H9 (cell line): ENCODE measurements around the gene RAB11FIP5. TPM values are rescaled to one million over a fixed set of nuclear protein-coding genes. Genes with fewer than 3 reads are reported as not detected.

Experiments used
- DNase-seq: peaks from one replicate; pipeline ENCODE4 v3.0.0-alpha.2; 2017
- H2AFZ ChIP-seq: one replicate; pipeline ENCODE4 v1.6.1; 2013; ENCODE audit warnings: mild to moderate bottlenecking, low read length, control low read depth, moderate library complexity
- H2AK5ac ChIP-seq: 2 replicates; pipeline ENCODE4 v1.6.1; 2013; ENCODE audit warnings: low read length, control low read depth, mixed read lengths; ENCODE audit not compliant: insufficient read length
- H2BK120ac ChIP-seq: one replicate; pipeline ENCODE4 v1.6.1; 2013; ENCODE audit warnings: low read depth, mild to moderate bottlenecking, low read length, control low read depth, inconsistent platforms; ENCODE audit not compliant: poor library complexity, severe bottlenecking
- H2BK12ac ChIP-seq: 2 replicates; pipeline ENCODE4 v1.6.1; 2013; ENCODE audit warnings: low read length, control low read depth, mixed read lengths, low read depth; ENCODE audit not compliant: insufficient read length
- H2BK15ac ChIP-seq: 2 replicates; pipeline ENCODE4 v1.6.1; 2013; ENCODE audit warnings: low read depth, low read length, control low read depth
- H2BK20ac ChIP-seq: one replicate; pipeline ENCODE4 v1.6.1; 2013; ENCODE audit warnings: low read depth, mild to moderate bottlenecking, low read length, control low read depth, inconsistent platforms; ENCODE audit not compliant: poor library complexity, severe bottlenecking
- H2BK5ac ChIP-seq: 2 replicates; pipeline ENCODE4 v1.6.1; 2013; ENCODE audit warnings: low read length, control low read depth, mixed read lengths; ENCODE audit not compliant: insufficient read length
- H3K14ac ChIP-seq: 2 replicates; pipeline ENCODE4 v1.6.1; 2013; ENCODE audit warnings: low read length, control low read depth; ENCODE audit not compliant: insufficient read depth
- H3K18ac ChIP-seq: 2 replicates; pipeline ENCODE4 v1.6.1; 2013; ENCODE audit warnings: low read depth, mild to moderate bottlenecking, mixed read lengths, low read length, control low read depth; ENCODE audit not compliant: insufficient read length
- H3K23ac ChIP-seq: 2 replicates; pipeline ENCODE4 v1.6.1; 2013; ENCODE audit warnings: low read length, control low read depth, mixed read lengths, low read depth; ENCODE audit not compliant: insufficient read length
- H3K23me2 ChIP-seq: 2 replicates; pipeline ENCODE4 v1.6.1; 2013; ENCODE audit warnings: low read depth, mild to moderate bottlenecking, mixed read lengths, low read length, control low read depth; ENCODE audit not compliant: insufficient read length, poor library complexity, severe bottlenecking
- H3K27ac ChIP-seq: 2 replicates; pipeline ENCODE4 v1.5.1; 2013; ENCODE audit warnings: low read length, control low read depth, mixed read lengths, low read depth; ENCODE audit not compliant: insufficient read length
- H3K27me3 ChIP-seq: 2 replicates; pipeline ENCODE4 v1.6.1; 2013; ENCODE audit warnings: low read length, control low read depth, inconsistent platforms; ENCODE audit not compliant: insufficient read depth
- H3K4ac ChIP-seq: 2 replicates; pipeline ENCODE4 v1.6.1; 2013; ENCODE audit warnings: low read depth, mild to moderate bottlenecking, control low read depth, inconsistent platforms, low read length, moderate library complexity
- H3K4me1 ChIP-seq: 2 replicates; pipeline ENCODE4 v1.6.1; 2013; ENCODE audit warnings: low read length, control low read depth, inconsistent platforms; ENCODE audit not compliant: insufficient read depth
- H3K4me2 ChIP-seq: 2 replicates; pipeline ENCODE4 v1.6.1; 2013; ENCODE audit warnings: low read length, control low read depth, mixed read lengths; ENCODE audit not compliant: insufficient read length, insufficient read depth
- H3K56ac ChIP-seq: 2 replicates; pipeline ENCODE4 v1.6.1; 2013; ENCODE audit warnings: low read depth, mild to moderate bottlenecking, mixed read lengths, low read length, control low read depth; ENCODE audit not compliant: insufficient read length
- H3K79me1 ChIP-seq: 2 replicates; pipeline ENCODE4 v1.6.1; 2013; ENCODE audit warnings: low read depth, mild to moderate bottlenecking, moderate library complexity, low read length, control low read depth, inconsistent platforms; ENCODE audit not compliant: insufficient read depth, poor library complexity, severe bottlenecking
- H3K79me2 ChIP-seq: 2 replicates; pipeline ENCODE4 v1.6.1; 2013; ENCODE audit warnings: low read length, control low read depth, inconsistent platforms; ENCODE audit not compliant: insufficient read depth
- H3K9ac ChIP-seq: 2 replicates; pipeline ENCODE4 v1.6.1; 2013; ENCODE audit warnings: low read length, control low read depth, mixed read lengths; ENCODE audit not compliant: insufficient read length; ENCODE audit errors: extremely low read depth
- H3K9me3 ChIP-seq: one replicate; pipeline ENCODE4 v1.6.1; 2013; ENCODE audit warnings: low read depth, low read length, inconsistent platforms; ENCODE audit not compliant: control insufficient read depth
- H3T11ph ChIP-seq: one replicate; pipeline ENCODE4 v1.6.1; 2013; ENCODE audit warnings: mild to moderate bottlenecking, low read length, control low read depth, inconsistent platforms
- H4K20me1 ChIP-seq: one replicate; pipeline ENCODE4 v1.6.1; 2013; ENCODE audit not compliant: control insufficient read depth, insufficient read length, insufficient read depth
- H4K5ac ChIP-seq: 2 replicates; pipeline ENCODE4 v1.6.1; 2013; ENCODE audit warnings: low read depth, mild to moderate bottlenecking, mixed read lengths, low read length, control low read depth; ENCODE audit not compliant: insufficient read length
- H4K8ac ChIP-seq: replicated peaks from 2 replicates; pipeline ENCODE4 v1.6.1; 2013; ENCODE audit warnings: low read length, control low read depth, mixed read lengths, low read depth; ENCODE audit not compliant: insufficient read length
- H4K91ac ChIP-seq: 2 replicates; pipeline ENCODE4 v1.6.1; 2013; ENCODE audit warnings: low read depth, mild to moderate bottlenecking, moderate library complexity, mixed read lengths, low read length, control low read depth; ENCODE audit not compliant: insufficient read length
- H3K27ac Mint-ChIP-seq, 3 experiments: 2 replicates in 2 of 3; 3 replicates in 1 of 3; pipeline ENCODE4 v1.8.0; 2020 to 2021; ENCODE audit warnings: mixed read lengths in 3 of 3, mild to moderate bottlenecking in 1 of 3, moderate library complexity in 1 of 3
- H3K27me3 Mint-ChIP-seq: 2 replicates; pipeline ENCODE4 v1.8.0; 2021; ENCODE audit warnings: low read depth, mild to moderate bottlenecking, moderate library complexity, mixed read lengths
- H3K36me3 Mint-ChIP-seq, 3 experiments: 2 replicates in 2 of 3; 3 replicates in 1 of 3; pipeline ENCODE4 v1.8.0; 2020 to 2021; ENCODE audit warnings: low read depth in 3 of 3, mixed read lengths in 3 of 3; ENCODE audit not compliant: insufficient read depth in 1 of 3
- H3K4me1 Mint-ChIP-seq, 2 experiments: 2 replicates each; pipeline ENCODE4 v1.8.0; 2020; ENCODE audit warnings: mixed read lengths in 2 of 2
- H3K4me3 Mint-ChIP-seq, 2 experiments: 2 replicates in 1 of 2; 3 replicates in 1 of 2; pipeline ENCODE4 v1.8.0; 2020 to 2021; ENCODE audit warnings: mild to moderate bottlenecking in 2 of 2, mixed read lengths in 2 of 2, moderate library complexity in 1 of 2
- H3K9me3 Mint-ChIP-seq, 2 experiments: 2 replicates in 1 of 2; 3 replicates in 1 of 2; pipeline ENCODE4 v1.8.0; 2020; ENCODE audit warnings: mild to moderate bottlenecking in 2 of 2, mixed read lengths in 2 of 2, moderate library complexity in 1 of 2
- CTCF ChIP-seq: fragments of 200-600 bp; sonication (generic); conservative IDR thresholded peaks from 3 replicates; pipeline ENCODE4 v1.8.0; 2021; ENCODE audit warnings: antibody characterized with exemption, mild to moderate bottlenecking
- WGBS: extraction: QIAGEN DNeasy Blood & Tissue Kit; methylation state at CpG from one replicate; pipeline ENCODE4 v1.1.7; 2013; ENCODE audit warnings: missing lambda C conversion rate, low lambda C conversion rate, mixed read lengths; ENCODE audit not compliant: insufficient read length; ENCODE audit errors: extremely low coverage; 5-methylcytosine and 5-hydroxymethylcytosine counted together
- total RNA-seq: library from RNA; stranded (reverse); gene quantifications from 2 replicates; pipeline ENCODE4 v1.2.1, GENCODE V29; 2021

The RAB11FIP5 gene
- total RNA-seq, 1 experiment from 2014 or later = 7.1 TPM

- peaks cover 6% of the 10 kb centered on the region for H3K27me3 Mint-ChIP-seq
- peak overlapping the region; percentile 9; the same call in 1 of the 2 replicates for H2BK15ac ChIP-seq
- no CpG with 5 or more reads among the region's 83 CpGs for WGBS
Measured at GRCh38 chr2:73070643-73071359, 41.9 kb downstream of the RAB11FIP5 start.

More at GRCh38 chr2:73070643-73071359, 41.9 kb downstream of the RAB11FIP5 start:
- H4K20me1 ChIP-seq = peaks cover 2% of the 10 kb centered on the region
- H3K9me3 Mint-ChIP-seq = no peaks in the 10 kb centered on the region
- no peak overlapping the region for H3T11ph ChIP-seq
- H3K27ac ChIP-seq = no peak overlapping the region
- no peak overlapping the region for H2BK120ac ChIP-seq
- H3K79me1 ChIP-seq = peaks cover 6% of the 10 kb centered on the region
- H3K27me3 ChIP-seq = no peaks in the 10 kb centered on the region
- H3K4me3 Mint-ChIP-seq = peak overlapping the region; percentile 88 to 92
- H3K4me1 Mint-ChIP-seq = peaks cover 27 to 31% of the 10 kb centered on the region in 2 experiments
- H4K8ac ChIP-seq = no peak overlapping the region
- H3K4me2 ChIP-seq = peak overlapping the region; percentile 70
- no peak overlapping the region for H2AK5ac ChIP-seq
- H2AFZ ChIP-seq = no peak overlapping the region
- H2BK5ac ChIP-seq = no peak overlapping the region
- H3K9me3 ChIP-seq = no peaks in the 10 kb centered on the region
- TF ChIP-seq CTCF = no peak
- no peak overlapping the region for H3K23ac ChIP-seq
- peak overlapping the region; percentile 41 for H3K9ac ChIP-seq
- peaks cover 0 to 12% (median 5%) of the 10 kb centered on the region in 3 experiments; a peak in 5 of 7 replicates for H3K36me3 Mint-ChIP-seq
- H4K5ac ChIP-seq = no peak overlapping the region
- no peak overlapping the region for H2BK20ac ChIP-seq
- H3K56ac ChIP-seq = no peak overlapping the region
- H3K27ac Mint-ChIP-seq = no peak overlapping the region; a peak in 1 of 7 replicates
- peak overlapping the region; percentile 51 for H3K18ac ChIP-seq
- no peak overlapping the region for H2BK12ac ChIP-seq
- H3K4ac ChIP-seq = no peak overlapping the region
- peaks cover 7% of the 10 kb centered on the region for H3K23me2 ChIP-seq
- no peak overlapping the region for H4K91ac ChIP-seq
- H3K4me1 ChIP-seq = peaks cover 4% of the 10 kb centered on the region; the same call in 1 of the 2 replicates
- H3K79me2 ChIP-seq = peaks cover 7% of the 10 kb centered on the region; the same call in 1 of the 2 replicates
- DNase-seq = peak; percentile 97
- peak overlapping the region; percentile 76 for H3K14ac ChIP-seq
